HS-27A (cell line): ENCODE data around the gene OTUD7B.
A peak's percentile ranks its signal among the peaks of the same experiment; 100 is the strongest.
"Not testable (repeated sequence)": the region's sequence is repeated elsewhere in the genome, so short reads cannot be mapped to it uniquely, and the experiment has no call there.

Source experiments
- DNase-seq: peaks from one replicate; pipeline ENCODE4 v3.0.0-alpha.2; 2012; ENCODE audit warnings: low read depth, missing footprints

The OTUD7B gene

DNA sequence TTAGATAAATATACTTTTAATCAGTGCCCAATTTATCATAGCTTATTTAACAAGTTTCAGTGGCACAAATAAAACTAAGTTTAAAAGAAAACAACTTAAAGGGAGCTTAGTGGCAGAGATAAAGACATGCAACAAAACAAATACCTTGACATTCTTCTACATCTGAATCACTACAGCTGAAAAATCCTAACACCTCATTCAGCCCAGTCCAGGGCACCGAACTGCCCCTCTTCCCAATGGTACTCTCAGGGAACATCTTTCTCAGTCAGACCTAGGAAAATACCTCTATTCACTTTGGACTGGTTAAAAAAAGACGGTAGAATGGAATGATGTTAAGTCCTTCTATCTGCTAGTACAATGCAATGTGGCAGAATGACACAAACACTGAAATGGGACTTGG is 8.3 kb downstream of the OTUD7B start:
- DNase-seq = no peak

- DNase-seq = no peak
Measured at GRCh38 chr1:150001415-150001814, 9.1 kb downstream of the OTUD7B start.

DNA sequence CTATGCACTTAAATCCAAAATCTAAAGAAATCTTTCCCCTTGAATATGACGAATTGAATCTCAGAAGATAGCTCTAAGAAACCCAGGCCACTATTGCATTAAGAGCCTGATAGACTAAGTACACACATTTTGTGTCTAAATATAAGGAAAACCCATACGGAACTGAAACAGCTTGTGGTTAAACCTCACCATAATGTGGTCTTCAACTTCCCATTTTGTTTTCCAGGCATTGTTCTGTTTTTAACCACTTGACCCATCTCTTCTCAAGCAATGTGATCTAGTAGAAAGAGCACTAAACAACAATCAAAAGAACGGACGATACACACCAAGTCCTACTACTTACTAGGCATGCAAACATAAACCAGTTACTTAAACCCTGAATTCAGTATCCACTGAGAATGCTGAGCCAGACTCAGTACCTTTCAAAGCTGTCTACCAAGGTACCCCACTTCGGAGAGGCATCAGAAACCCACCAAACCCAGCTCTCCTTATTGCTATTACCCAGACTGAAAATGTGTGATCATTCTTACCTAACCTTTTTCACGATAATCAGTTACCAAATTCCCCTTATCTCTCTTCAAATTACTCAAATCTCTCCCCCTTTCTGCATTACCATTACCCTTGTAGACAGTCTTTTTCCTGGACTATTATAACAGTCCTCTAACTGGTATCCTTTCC is 12.8 kb downstream of the OTUD7B start:
- no peak for DNase-seq

- no peak for DNase-seq
Measured at GRCh38 chr1:149995927-149996326, 14.6 kb downstream of the OTUD7B start.

GRCh38 chr1:149993764-149994163 is 16.8 kb downstream of the OTUD7B start:
- no peak for DNase-seq

DNA sequence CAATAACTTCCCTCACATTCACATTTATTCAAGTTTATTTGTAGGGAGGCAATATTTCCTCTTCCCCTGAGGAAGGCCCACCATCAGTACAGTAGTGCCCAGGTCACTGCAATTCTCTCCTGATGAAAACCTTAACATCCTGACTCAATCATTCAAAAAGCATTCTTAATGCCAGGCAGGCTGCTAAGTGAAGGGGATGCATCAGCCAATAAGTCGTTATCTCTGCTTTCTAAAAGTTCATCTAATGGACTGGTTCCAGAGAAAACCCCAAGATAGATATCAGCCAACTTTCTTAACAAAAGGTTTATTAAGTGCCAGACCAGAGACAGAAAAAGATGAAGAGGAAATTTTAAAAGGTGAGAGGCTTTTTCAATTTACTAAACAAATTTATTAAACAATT is 17.3 kb downstream of the OTUD7B start:
- DNase-seq = no peak

- DNase-seq = no peak
Measured at GRCh38 chr1:149987297-149987595, 23.3 kb downstream of the OTUD7B start.

GRCh38 chr1:149986486-149987296 is 23.8 kb downstream of the OTUD7B start:
- DNase-seq = no peak

DNA sequence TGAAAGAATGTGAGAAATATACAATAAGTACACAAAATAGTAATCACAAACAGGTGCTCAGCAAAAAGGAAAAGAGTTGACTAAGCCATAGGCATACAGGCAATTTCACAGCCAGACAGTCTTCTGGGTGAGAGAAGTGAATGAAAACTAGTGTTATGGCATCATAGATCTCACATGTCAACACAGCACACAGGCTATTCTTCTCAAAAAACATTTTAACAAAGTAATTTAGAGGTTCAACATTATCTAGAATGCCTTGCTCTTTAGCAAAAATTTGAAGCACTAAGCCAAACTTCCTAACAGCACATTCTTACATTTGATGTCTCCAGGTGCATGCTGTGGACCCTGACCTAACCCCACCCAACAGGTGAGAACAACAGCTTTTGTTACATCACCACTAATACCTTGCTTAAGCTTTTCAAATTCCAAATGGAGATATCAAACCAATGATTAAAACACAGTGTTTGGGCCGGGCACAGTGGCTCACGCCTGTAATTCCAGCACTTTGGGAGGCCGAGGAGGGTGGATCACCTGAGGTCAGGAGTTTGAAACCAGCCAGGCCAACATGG is 30.5 kb downstream of the OTUD7B start:
- DNase-seq = no peak

- no peak for DNase-seq
Measured at GRCh38 chr1:149979245-149979971, 31.1 kb downstream of the OTUD7B start.

GRCh38 chr1:149978547-149979023 is 31.9 kb downstream of the OTUD7B start:
- DNase-seq = no peak

DNA sequence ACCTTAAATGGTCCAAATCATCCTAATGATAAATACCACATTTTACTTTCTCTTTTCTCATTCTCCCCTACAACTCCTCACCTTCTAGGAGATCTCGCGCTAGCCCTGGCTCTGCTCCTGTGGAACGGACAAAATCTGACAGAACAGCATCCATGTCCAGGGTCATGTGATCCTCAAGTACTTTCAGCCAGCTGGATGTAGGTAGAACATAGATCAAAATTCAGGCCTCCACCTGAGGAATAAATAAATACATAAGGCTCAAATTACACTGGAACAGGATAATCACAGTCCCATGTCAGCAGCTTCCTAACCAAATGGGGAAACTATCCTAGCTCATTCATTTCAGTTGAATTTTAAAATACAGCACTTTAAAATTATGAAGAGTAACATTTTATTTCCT is 33.2 kb downstream of the OTUD7B start:
- no peak for DNase-seq

GRCh38 chr1:149972547-149972946 is 38.0 kb downstream of the OTUD7B start:
- no peak for DNase-seq

- DNase-seq = no peak
Measured at GRCh38 chr1:149967646-149968045, 42.9 kb downstream of the OTUD7B start.

DNA sequence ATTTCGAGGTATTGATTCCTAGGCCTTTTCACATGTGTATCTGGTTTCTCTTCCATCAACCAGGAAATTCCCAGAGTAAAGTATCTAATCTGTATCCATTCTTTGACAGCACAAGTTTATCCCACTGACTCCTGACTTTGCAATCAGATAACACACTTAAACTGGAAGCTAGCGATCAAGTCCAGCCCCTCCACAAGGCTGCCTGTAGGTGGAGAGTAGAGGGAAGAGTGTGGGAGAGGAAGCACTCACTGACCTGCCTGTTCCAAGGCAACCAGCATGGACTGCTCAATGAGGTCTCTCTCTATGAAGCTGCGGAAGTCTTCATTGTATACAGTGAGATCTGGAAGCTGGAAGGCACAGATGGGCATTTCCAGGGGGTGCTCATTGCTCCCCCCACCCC is 43.5 kb downstream of the OTUD7B start:
- no peak for DNase-seq

- no peak for DNase-seq
Measured at GRCh38 chr1:149966405-149966804, 44.1 kb downstream of the OTUD7B start.

DNA sequence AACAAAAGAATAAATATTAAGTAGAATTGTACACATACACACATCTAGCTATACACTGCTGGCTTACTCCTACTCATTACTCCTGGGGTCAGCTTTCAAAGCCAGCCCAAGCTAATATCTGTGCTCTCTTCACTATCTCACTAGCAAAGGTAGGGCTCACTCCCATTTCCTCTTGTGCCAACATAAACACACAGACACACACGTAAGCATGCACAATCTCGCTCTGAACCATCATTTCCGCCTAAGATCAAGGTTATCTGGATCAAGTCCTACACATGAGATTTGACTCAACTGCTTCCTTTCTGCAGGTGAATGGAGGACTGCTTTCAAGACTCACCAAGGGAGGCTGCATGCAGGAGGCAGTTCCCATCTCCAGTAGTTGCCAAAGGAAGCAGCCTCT is 45.1 kb downstream of the OTUD7B start:
- no peak for DNase-seq

DNA sequence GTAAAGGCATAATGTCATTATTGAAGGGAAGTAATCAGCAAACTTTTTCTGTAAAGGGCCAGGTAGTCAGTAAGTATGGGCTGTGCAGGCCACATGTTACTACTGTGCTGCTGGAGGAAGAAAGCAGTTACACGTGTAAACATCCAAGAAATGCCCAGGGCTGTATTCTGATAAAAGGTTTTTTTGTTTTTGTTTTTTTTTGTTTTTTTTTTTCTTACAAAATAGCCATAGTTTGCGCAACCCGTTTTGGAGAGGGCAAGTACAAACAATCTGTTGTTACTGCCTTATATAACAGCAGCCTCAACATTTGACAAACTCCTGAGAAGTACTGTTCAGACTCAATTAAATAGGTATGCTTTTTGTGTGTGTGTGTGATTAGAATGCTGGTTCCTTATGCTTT is 47.2 kb downstream of the OTUD7B start:
- DNase-seq = no peak

- DNase-seq = no peak
Measured at GRCh38 chr1:149962736-149963135, 47.8 kb downstream of the OTUD7B start.

DNA sequence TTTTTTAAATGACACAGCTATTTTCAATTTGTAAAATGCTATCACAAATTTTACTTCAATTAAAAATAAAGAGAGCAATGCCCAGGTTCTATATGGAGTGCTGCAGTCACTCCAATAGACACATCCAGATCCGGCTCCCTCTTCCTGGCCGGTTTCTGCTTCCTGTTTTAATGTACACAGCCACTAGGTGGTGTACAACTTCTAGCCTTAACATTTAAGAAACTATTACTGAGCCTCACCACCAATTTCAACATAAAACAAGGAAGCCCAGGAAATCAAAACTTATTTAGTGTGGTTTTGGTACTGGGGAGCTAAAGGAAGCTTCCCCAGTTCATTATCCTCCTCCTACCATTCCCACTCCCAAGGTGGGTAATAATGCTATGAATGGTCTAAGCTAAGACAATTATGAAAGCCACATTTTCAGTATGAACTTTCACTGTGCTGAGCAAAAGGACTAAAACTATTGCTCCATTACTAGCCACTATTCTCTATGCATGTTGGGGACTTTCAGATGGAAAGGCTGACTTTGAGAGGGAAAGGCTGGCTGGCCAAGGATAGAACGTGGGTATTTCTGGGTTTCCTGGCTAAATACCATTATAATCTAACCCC is 48.4 kb downstream of the OTUD7B start:
- DNase-seq = peak; percentile 35

- DNase-seq = not testable (repeated sequence)
Measured at GRCh38 chr1:149957548-149957947, 53.0 kb downstream of the OTUD7B start.

DNA sequence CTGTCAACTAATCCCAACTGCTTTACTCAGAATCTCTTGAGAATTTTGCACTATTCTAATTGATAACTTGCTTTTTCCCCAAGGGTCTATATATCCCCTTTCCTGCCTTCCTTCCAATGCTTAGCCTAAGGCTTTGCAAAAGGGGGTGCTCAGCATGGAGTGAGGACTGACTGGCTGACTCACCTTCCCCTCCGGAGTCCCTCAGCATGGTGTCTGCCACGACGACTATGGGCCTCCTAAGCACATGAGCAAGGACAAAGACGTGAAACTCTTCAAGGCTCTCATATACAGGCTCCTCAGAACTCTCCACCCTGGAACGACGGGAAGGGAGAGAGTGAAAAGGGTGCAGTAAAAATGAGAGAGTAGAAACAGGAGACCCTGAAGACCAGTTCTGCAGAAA is 60.6 kb downstream of the OTUD7B start:
- DNase-seq = no peak
